ENCODE measurements around the gene PLIN1. TPM values are rescaled to one million over a fixed set of nuclear protein-coding genes. Genes with fewer than 3 reads are reported as not detected.
A peak's percentile ranks its signal among the peaks of the same experiment; 100 is the strongest.

The PLIN1 gene
- 10 to 100 TPM in 4 of 6 experiments, 1 to 10 TPM in 2; 2.5 to 28.8 (median 18.6) TPM for total RNA-seq
- long read RNA-seq, partial matches to known transcripts = 0 of 1 reads
- long read RNA-seq, other reads (novel, unspliced or antisense) = 1 of 1 reads

DNA sequence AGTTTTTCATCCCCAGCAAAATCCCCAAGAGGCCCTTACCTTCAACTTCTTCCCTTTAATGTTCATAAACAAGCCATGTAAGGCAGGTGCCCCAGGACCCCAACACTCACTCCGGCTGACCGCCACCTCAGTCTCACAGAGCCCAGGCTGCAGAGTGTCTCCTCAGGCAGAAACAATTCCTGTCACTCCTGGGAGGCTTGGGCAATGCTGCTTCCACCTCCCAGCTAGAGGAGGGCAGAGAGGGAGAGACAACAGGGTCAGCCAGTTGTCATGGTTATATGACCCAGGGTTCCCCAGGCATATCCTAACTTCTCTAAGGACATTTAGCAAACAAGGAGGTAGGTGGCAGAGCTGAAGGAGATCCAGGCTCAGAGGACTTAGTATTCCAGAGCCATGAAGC lies at the start of gene PLIN1:
PLIN1 (minus strand) TSS at position 156 of the 400 bp plus-strand sequence. CDS start 1,878 bp downstream, outside the sequence.
- DNase-seq (peak in 1 of 3 donors; percentile 68), ATAC-seq (peak; percentile 9 to 43 (median 40))
- H3K27ac ChIP-seq = peak within 1 kb of the TSS in 2 of 3 donors; percentile 59 to 84
- no peaks in the 10 kb centered on the region for H3K27me3 ChIP-seq
- TF ChIP-seq POLR2A (IDR thresholded peaks at IDR 0.05) (no peak), CTCF (IDR thresholded peaks at IDR 0.05) (no peak)
- H3K4me1 ChIP-seq = peaks cover 2 to 51% (median 22%) of the 10 kb centered on the region in 4 donors
- H3K9me3 ChIP-seq = no peaks in the 10 kb centered on the region
- peaks cover 0 to 3% (median 2%) of the 10 kb centered on the region in 4 donors for H3K36me3 ChIP-seq
- H3K4me3 ChIP-seq = no peak within 1 kb of the TSS
- intact Hi-C loops (cut with DNase I) = no loop called here
- WGBS (ENCODE audit: insufficient coverage, low coverage, low lambda C conversion rate, missing lambda C conversion rate) = 56% methylated on average over 2 of the region's 2 CpGs

- TF ChIP-seq POLR2A (IDR thresholded peaks at IDR 0.05) (no peak), CTCF (IDR thresholded peaks at IDR 0.05) (no peak)
- WGBS (ENCODE audit: insufficient coverage, low coverage, low lambda C conversion rate, missing lambda C conversion rate) = 67% methylated on average over 2 of the region's 2 CpGs
Measured at GRCh38 chr15:89728254-89728653, 49.1 kb upstream of the PLIN1 start.

DNA sequence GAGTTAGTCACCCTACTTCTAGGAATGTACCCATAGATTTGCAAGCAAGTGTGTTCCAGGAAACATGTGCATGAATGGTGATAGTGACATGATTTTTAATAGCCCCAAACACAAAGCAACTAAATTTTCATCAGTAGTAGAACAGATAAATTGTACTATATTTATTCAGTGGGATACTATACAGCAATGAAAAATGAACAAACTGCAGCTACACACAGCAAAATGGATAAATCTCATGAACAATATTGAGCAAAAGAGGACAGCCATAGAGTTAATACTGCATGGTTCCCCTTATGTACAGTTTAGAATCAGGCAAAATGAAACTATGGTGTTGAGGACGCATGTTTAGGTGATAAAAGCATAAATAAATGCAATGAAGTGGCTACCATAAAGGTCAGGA lies 45.9 kb upstream of the PLIN1 start:
- Histone ChIP-seq H3K4me1 (no peaks in the 10 kb centered on the region), H3K36me3 (no peaks in the 10 kb centered on the region), H3K4me3 (no peak overlapping the region), H3K27ac (no peak overlapping the region), H3K9me3 (no peaks in the 10 kb centered on the region), H3K27me3 (no peaks in the 10 kb centered on the region)
- ATAC-seq (no peak), DNase-seq (no peak)
- whole genome bisulfite sequencing (ENCODE audit: insufficient coverage, low coverage, low lambda C conversion rate, missing lambda C conversion rate) = 77% methylated on average over 1 of the region's 1 CpG
- intact Hi-C loops (cut with DNase I) = no loop called here
- TF ChIP-seq POLR2A (IDR thresholded peaks at IDR 0.05) (no peak), CTCF (IDR thresholded peaks at IDR 0.05) (no peak)

More at GRCh38 chr15:89728254-89728653, 49.1 kb upstream of the PLIN1 start:
- Histone ChIP-seq H3K4me1 (no peaks in the 10 kb centered on the region), H3K36me3 (no peaks in the 10 kb centered on the region), H3K9me3 (no peaks in the 10 kb centered on the region), H3K4me3 (no peak overlapping the region), H3K27ac (no peak overlapping the region), H3K27me3 (no peaks in the 10 kb centered on the region)
- intact Hi-C loops (cut with DNase I) = no loop called here
- ATAC-seq (peak in 2 of 4 donors; percentile 21 to 59), DNase-seq (no peak)

DNA sequence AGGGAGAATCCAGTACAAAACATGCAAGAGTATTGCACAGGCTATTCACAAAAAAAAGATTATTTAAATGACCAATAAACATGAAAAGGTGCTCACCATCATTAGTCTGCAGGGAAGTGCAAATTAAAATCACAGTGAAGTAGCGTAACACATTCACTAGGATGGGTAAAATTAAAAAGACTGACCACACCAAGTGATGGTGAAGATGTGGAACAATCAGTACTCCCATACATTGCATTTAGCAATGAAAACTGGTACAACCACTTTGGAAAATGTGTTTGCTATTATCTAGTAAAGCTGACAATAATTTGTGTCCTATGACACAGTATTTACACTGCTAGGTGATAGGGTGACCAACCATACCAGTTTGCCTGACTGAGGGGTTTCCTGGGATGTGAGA lies 45.5 kb upstream of the PLIN1 start:
- ATAC-seq (no peak), DNase-seq (no peak)
- no peak overlapping the region for H3K27ac ChIP-seq
- H3K36me3 ChIP-seq = no peaks in the 10 kb centered on the region
- 75% methylated on average over 1 of the region's 1 CpG for WGBS (ENCODE audit: insufficient coverage, low coverage, low lambda C conversion rate, missing lambda C conversion rate)
- H3K4me1 ChIP-seq = no peaks in the 10 kb centered on the region
- H3K9me3 ChIP-seq = no peaks in the 10 kb centered on the region
- no peak overlapping the region for H3K4me3 ChIP-seq
- no peaks in the 10 kb centered on the region for H3K27me3 ChIP-seq
- intact Hi-C loops (cut with DNase I) = no loop called here
- TF ChIP-seq POLR2A (IDR thresholded peaks at IDR 0.05) (no peak), CTCF (IDR thresholded peaks at IDR 0.05) (no peak)
